Measurements from ENCODE around the gene POLR2H. TPM values are rescaled to one million over a fixed set of nuclear protein-coding genes. Genes with fewer than 3 reads are reported as not detected.

POLR2H gene
- total and polyA plus RNA-seq, 10 of the 15 experiments (the other 5 are each of a cell fraction or from before 2014, with no cell fraction given) = 74.2 to 357 (median 143) TPM

DNA sequence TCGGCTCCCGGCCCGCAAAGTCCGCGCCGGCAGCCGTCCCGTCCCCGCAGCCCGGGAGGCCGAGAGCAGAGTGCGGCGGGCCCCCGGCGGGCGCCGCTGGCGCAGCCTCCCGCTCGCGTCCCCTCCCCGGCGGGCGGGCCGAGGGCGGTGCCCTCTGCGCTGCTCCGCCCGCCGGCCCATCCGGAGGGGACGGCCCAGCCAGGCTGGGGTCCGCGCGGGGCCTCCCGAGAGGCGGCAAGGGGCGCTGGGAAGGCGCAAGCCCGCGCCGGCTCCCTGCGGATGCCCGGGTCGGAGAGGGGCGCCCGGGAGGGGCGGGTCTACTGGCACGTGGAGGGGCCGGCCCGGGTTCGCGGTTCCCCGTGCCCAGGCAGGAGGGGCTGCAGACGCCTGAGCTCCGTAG, at the start of gene POLR2H, which contains the start of gene CLCN2 (continued):
- TF ChIP-seq EGR1 (IDR thresholded peaks at IDR 0.05; ENCODE audit: borderline replicate concordance in 1 of 2, low read depth in 2 of 2, low read length in 2 of 2) (no peak), TBL1XR1 (IDR thresholded peaks at IDR 0.05; ENCODE audit: low read depth, low read length) (no peak), BRCA1 (IDR thresholded peaks at IDR 0.05; ENCODE audit: low read depth, low read length) (no peak), MTA3 (IDR thresholded peaks at IDR 0.05; ENCODE audit: borderline replicate concordance, low read length) (no peak), SUZ12 (IDR thresholded peaks at IDR 0.05; ENCODE audit: unreplicated experiment) (no peak), TCF3 (IDR thresholded peaks at IDR 0.05; ENCODE audit: borderline replicate concordance, insufficient read depth, low read depth, low read length) (no peak), ZBED1 (IDR thresholded peaks at IDR 0.05; ENCODE audit: borderline replicate concordance) (no peak), LARP7 (IDR thresholded peaks at IDR 0.05) (peak; percentile 52; the same call in 1 of the 2 replicates), FOS (IDR thresholded peaks at IDR 0.05; ENCODE audit: borderline replicate concordance, extremely low read depth, insufficient read length) (no peak), CREM (IDR thresholded peaks at IDR 0.05; ENCODE audit: low read depth) (no peak), SUPT20H (IDR thresholded peaks at IDR 0.05; ENCODE audit: borderline replicate concordance, control insufficient read depth, low read depth, low read length) (no peak), RAD51 (IDR thresholded peaks at IDR 0.05) (no peak), POLR2AphosphoS5 (IDR thresholded peaks at IDR 0.05; ENCODE audit: low read length) (no peak), DPF2 (IDR thresholded peaks at IDR 0.05) (no peak; the same call in 1 of the 2 replicates), RBBP5 (conservative IDR thresholded peaks at IDR 0.05) (no peak), ZSCAN29 (IDR thresholded peaks at IDR 0.05) (no peak), NFYB (IDR thresholded peaks at IDR 0.05; ENCODE audit: insufficient read depth, low read depth, low read length) (no peak), RCOR1 (conservative IDR thresholded peaks at IDR 0.05; ENCODE audit: low read depth, low read length) (no peak), JUNB (IDR thresholded peaks at IDR 0.05) (no peak), ZNF24 (IDR thresholded peaks at IDR 0.05) (no peak), CHD1 (IDR thresholded peaks at IDR 0.05; ENCODE audit: low read depth, low read length) (no peak), FOXK2 (IDR thresholded peaks at IDR 0.05) (no peak), GABPA (IDR thresholded peaks at IDR 0.05; ENCODE audit: low read depth) (no peak), MYC (IDR thresholded peaks at IDR 0.05; ENCODE audit: insufficient read depth, insufficient read length, insufficient replicate concordance, low read length, severe bottlenecking) (no peak), ZNF622 (IDR thresholded peaks at IDR 0.05) (no peak)
- TF ChIP-seq, protein P1, sequence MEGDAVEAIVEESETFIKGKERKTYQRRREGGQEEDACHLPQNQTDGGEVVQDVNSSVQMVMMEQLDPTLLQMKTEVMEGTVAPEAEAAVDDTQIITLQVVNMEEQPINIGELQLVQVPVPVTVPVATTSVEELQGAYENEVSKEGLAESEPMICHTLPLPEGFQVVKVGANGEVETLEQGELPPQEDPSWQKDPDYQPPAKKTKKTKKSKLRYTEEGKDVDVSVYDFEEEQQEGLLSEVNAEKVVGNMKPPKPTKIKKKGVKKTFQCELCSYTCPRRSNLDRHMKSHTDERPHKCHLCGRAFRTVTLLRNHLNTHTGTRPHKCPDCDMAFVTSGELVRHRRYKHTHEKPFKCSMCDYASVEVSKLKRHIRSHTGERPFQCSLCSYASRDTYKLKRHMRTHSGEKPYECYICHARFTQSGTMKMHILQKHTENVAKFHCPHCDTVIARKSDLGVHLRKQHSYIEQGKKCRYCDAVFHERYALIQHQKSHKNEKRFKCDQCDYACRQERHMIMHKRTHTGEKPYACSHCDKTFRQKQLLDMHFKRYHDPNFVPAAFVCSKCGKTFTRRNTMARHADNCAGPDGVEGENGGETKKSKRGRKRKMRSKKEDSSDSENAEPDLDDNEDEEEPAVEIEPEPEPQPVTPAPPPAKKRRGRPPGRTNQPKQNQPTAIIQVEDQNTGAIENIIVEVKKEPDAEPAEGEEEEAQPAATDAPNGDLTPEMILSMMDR (IDR thresholded peaks at IDR 0.05 in 2 of 3, conservative IDR thresholded peaks at IDR 0.05 in 1 of 3; ENCODE audit: control insufficient read depth in 2 of 3, extremely low read depth in 1 of 3, insufficient read depth in 1 of 3, low read depth in 3 of 3, low read length in 3 of 3) = no peak
- TF ChIP-seq, protein P2, sequence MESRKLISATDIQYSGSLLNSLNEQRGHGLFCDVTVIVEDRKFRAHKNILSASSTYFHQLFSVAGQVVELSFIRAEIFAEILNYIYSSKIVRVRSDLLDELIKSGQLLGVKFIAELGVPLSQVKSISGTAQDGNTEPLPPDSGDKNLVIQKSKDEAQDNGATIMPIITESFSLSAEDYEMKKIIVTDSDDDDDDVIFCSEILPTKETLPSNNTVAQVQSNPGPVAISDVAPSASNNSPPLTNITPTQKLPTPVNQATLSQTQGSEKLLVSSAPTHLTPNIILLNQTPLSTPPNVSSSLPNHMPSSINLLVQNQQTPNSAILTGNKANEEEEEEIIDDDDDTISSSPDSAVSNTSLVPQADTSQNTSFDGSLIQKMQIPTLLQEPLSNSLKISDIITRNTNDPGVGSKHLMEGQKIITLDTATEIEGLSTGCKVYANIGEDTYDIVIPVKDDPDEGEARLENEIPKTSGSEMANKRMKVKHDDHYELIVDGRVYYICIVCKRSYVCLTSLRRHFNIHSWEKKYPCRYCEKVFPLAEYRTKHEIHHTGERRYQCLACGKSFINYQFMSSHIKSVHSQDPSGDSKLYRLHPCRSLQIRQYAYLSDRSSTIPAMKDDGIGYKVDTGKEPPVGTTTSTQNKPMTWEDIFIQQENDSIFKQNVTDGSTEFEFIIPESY (IDR thresholded peaks at IDR 0.05) = no peak
- TF ChIP-seq, protein P3, sequence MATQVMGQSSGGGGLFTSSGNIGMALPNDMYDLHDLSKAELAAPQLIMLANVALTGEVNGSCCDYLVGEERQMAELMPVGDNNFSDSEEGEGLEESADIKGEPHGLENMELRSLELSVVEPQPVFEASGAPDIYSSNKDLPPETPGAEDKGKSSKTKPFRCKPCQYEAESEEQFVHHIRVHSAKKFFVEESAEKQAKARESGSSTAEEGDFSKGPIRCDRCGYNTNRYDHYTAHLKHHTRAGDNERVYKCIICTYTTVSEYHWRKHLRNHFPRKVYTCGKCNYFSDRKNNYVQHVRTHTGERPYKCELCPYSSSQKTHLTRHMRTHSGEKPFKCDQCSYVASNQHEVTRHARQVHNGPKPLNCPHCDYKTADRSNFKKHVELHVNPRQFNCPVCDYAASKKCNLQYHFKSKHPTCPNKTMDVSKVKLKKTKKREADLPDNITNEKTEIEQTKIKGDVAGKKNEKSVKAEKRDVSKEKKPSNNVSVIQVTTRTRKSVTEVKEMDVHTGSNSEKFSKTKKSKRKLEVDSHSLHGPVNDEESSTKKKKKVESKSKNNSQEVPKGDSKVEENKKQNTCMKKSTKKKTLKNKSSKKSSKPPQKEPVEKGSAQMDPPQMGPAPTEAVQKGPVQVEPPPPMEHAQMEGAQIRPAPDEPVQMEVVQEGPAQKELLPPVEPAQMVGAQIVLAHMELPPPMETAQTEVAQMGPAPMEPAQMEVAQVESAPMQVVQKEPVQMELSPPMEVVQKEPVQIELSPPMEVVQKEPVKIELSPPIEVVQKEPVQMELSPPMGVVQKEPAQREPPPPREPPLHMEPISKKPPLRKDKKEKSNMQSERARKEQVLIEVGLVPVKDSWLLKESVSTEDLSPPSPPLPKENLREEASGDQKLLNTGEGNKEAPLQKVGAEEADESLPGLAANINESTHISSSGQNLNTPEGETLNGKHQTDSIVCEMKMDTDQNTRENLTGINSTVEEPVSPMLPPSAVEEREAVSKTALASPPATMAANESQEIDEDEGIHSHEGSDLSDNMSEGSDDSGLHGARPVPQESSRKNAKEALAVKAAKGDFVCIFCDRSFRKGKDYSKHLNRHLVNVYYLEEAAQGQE (IDR thresholded peaks at IDR 0.05; ENCODE audit: low read depth, low read length) = no peak

All from GM12878 (cell line).